ENCODE results near the gene PRPF19.

PRPF19 gene

DNA sequence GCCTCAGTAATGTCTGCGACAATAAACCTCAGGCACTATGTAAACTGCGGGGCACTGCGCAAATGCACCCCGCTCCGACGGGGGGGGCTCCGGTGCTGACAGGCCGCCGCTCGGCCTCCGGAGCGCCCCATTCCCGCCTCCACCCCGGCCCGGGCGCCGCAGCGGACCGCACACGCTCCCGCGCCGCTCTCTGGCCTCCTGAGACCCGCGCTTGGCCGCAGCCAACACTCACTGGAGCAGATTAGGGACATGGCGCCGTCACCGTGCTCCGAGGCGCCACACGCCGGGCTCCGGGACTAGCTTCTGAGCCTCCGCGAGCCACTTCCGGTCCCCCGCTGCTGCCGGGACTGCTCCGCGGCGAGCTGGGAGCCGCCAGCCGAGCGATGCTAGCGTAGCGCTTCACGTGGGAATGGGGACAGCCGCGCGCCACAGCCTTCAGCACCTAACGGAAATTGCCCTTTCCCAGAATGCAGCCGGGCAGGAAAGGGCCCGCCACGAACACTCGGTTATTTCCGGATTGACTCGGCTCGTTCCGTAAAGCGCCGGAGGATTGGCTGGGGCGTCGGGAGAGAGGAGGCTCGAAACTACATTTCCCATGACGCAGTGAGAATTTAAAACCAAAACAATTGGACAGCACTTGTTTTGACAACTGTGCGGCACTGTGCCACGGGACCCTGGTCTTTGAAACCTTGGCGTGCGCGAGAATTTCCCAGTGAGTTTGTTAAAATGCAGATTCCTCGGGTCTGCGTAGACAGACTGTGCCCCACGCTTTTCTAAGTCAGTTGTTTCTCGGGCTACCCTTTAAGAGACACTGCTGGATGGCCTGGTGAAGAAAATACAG lies at the start of gene PRPF19:
Gene PRPF19, minus strand, starts transcription at position 454 of the 841 bp plus-strand sequence. Its CDS starts 203 bp downstream, at position 251.
- DNase-seq = peak; percentile 74 to 98 (median 93)

DNA sequence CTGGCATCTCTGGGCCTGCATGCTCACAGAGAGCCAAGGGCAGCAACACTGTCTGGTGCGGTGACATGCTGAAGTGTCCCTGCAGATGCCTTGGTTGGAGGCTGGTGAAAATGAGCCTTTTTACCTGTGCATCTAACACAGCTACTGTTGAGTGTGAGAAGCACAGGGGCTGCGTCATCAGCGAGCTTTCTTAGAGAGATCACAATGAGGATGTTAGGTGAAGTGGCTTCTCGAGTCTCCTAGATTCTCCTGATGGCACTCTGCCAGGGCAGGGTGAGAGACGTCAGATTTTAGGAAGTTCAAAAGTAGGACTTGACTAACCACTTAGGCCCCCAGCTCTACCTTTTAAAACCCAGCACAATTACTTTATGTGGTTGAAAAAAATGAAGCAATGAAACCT lies 49.2 kb upstream of the PRPF19 start:
- peak in 1 of 51 donors; percentile 18 for DNase-seq

DNA sequence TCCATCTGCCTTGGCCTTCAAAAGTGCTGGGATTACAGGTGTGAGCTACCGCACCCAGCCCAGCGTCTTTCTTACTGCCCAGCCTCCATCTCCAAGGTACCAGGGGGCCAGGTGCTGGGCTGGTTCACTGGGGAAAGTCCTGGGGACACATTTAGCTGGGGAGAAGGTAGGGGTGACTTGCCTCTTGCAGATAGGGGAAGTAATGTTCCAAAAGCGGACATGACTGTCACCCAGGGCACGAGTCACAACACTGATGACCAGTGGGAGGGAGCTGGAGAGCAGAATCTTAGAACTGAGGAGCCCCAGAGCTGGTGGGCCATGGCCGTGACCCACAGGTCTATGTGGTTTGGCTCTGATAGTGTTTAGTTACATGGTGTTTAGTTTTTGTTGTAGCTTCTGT lies 48.0 kb upstream of the PRPF19 start:
- no peak for DNase-seq

DNA sequence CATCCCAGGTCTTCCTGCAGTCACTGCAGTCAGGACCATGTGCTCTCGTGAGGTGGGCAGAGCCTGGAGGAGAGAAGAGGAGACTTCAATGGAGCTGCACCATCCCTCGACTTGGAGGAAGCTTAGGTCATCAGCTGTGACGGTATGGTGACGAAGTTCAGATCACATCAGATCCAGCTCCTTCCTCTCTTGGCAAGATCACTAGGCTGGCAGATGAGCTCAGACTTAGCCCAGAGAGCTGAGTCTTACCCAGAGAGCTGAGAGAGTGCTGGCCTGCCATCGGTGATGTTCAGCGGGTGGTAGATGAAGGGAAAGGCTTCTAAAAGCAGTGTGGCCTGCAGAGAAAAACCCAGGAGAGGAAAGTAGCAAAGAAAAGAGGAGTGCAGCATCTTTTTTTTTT lies 47.4 kb upstream of the PRPF19 start:
- DNase-seq = no peak

DNA sequence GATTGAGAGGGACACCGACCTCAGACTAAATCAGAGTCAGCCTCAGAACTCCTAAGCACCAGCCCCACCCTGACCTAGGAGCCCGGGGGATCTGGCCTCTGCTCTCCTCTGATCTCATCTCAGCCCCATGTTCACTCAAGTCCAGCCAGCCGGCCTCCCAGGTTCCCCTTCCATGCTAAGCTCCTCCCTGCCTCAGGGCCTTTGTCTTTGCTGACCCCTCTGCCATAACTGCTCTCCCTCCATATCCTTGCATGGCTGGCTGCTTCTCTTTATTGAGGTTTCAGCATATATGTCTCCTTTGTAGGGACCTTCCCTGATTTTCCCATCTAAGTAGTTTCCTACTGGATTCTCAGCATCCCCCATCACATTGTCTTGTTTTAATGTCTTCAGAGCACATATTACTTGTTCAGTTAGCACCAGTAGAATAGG lies 46.4 kb upstream of the PRPF19 start:
- no peak for DNase-seq

DNA sequence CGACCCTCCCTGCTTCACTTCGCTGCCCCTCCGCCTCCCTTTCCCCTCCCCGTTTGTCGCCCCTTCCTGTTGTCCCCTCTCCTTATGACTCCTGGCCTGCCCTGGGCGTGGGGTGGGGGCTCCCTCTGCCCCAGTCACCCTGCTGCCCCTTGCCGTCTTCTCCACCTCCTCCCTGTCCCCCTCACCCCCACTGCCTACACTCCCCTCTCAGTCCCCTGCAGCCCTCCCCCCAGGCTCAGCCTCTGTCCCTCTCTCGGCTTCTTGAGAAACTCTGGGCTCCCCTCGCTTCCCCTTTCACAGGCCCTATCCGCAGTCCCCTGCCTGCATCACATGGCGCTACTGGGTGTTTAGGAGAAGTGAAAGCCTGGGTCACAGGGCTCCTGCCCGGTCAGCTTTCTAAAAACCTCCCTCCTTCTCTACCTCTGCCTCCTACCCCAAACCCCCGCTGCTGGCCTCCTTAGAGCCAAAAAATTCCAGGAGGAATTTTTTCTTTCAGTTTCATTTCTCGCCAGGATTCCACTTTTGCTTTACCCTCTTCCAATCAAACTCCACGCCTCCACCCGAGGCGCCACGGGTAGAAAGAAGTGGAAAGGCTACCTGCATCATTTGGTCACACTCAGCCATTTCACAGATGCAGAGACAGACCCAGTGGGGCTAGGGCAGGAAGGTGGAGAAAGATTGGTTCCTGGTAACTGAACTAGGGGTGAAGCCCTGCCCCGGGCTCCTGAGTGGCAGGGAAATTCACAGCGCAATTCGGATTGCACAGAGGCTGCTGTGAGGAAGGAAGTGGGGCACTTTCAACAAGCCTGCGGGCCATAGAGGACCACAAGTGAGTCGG lies 45.7 kb upstream of the PRPF19 start, which contains the start of gene SLC15A3:
Gene SLC15A3, minus strand, starts transcription at position 273 of the 838 bp plus-strand sequence. CDS start 625 bp downstream, outside the sequence.
- peak in 26 of 51 donors; percentile 10 to 63 (median 36) for DNase-seq

DNA sequence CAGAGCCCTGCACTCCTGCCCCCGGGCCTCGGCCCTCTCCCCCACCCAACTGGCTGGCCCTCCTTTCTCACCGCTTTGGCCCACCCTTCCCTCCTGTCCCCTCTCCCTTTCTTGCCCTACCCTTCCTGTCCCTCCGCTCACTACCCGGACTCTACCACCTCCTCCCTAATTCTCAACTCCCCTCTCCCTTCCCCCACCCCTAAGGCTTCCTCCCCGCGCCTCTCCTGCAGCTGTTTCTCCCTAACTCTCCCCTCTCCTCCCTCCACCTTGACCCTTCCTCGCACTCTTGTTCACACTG lies 45.2 kb upstream of the PRPF19 start:
- no peak for DNase-seq

DNA sequence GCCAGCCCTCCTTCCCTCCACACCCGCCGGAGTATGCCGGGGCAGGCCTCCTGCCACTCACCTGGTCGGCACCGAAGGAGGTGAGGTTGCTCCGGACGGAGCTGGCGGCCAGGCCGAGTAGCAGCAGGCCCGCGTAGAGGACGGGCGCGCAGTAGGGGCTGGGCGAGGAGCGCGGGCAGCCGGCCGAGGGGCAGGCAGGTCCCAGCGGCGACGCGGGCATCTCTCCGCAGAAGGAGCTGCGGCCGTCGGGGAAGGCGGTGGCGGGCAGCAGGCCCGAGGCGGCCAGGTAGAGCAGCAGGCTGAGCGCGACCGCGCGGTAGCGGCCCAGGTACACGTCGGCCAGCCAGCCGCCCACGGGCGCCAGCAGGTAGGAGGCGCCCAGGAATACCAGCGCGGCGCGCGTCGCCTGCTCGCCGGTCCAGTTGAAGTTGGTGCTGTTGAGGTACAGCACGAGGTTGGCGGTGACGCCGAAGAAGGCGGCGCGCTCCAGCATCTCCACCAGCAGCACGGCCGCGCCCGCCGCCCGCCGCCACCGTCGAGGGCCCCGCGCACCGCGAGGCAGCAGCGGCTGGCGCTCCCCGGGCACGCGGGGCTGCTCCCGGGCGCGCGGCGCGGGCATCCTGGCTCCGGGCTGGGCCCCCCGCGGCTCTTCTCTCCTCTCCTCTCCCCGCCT lies 44.7 kb upstream of the PRPF19 start:
- no peak for DNase-seq

DNA sequence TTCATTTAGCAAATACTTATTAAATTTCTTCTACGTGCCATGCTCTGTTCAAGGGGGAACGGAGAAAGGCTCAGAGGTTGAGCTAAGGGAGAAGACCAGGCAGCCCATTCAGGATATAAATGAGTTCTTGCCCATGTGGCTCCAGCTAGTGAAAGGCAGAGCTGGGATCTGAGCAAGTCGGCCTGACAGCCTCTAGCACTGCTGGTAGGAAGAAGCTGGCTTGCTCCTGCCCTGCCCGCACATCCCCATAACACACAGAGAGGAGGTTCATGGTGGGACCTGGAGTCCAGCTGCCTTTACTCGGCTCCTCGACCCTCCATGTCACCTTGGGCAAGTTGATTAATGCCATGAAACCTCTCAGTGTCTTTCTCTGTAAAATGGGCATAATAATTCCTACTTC lies 43.6 kb upstream of the PRPF19 start:
- DNase-seq = no peak

DNA sequence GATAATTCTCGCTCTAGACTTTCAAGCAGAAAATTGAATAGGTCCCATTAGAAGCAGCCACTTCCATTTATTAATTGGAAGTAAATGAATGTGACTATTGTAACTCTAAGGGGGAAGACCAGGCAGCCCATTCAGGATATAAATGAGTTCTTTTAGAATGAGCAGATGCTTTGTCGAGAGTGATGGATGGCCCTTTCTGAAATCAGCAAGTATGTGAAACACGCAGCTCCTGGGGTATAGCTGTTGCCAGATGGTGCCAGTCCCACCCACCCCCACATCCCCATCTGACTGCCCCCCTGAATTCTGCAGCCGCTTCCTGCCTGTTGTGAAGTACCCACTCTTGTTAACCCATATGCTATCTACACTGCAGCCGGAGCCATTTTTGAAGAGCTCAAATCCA lies 41.9 kb upstream of the PRPF19 start:
- no peak for DNase-seq

DNA sequence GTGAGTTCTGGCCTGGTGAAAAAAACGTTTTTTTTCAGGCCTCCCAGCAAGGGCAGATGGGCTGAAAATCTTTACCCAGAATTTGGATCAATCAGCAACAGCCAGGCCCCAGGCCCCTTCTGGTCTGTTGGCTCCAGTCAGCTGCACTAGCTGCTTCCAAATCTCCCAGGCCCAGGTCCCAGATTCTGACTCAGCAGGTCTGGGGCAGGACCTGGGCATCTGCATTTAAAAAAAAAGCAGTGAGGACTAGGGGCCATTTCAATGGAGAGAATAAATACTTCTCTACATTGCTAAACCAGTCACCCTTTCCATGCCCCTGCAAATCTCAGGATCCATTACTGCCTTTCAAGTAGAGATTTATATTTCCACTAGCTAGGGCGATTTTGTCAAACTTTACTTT lies 41.3 kb upstream of the PRPF19 start:
- peak in 15 of 51 donors; percentile 12 to 71 (median 29) for DNase-seq

DNA sequence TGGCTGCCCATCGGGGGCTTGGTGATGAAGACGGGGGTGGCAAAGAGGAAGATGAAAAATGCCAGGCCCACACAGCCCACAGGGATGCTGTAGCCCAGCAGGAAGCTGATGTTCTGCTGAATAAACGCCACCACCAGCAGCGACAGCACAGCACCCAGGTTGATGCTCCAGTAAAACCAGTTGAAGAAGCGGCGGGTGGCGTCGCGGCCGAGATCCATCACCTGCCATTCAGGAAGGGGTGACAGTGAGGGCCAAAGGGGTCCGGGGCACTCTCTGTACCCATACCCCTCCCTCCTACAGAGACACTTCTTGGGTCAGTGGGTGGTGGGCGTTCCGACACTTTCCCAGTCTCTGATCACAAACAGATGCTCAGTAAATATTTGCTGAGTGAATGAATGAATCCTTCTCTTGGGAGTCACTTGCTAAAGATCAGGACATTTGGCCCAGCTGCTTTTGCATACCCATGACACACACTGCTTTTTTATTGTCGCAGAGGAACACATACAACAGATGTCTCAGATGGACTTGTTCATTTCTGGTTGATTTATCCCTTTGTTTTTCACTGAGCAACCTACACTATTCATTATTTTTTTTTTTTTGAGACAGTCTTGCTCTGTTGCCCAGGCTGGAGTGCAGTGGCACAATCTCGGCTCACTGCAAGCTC lies 40.3 kb upstream of the PRPF19 start:
- DNase-seq = no peak

DNA sequence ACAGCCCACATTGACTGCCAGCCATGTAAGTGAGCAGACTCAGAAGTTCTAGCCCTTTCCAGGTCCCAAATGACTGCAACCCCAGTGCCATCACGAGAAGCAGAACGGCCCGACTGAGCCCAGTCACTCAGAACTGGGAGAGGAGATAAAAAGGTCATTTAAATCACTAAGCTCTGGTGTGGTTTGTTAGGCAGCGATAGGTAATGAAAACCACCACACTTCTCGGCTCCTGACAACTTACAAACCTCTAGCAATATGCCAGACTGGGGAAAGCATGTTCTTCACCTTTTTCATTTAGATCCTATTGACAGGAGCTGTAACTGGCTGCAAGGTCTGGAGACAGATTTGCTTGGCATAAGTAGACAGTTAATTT lies 38.9 kb upstream of the PRPF19 start:
- DNase-seq = no peak

DNA sequence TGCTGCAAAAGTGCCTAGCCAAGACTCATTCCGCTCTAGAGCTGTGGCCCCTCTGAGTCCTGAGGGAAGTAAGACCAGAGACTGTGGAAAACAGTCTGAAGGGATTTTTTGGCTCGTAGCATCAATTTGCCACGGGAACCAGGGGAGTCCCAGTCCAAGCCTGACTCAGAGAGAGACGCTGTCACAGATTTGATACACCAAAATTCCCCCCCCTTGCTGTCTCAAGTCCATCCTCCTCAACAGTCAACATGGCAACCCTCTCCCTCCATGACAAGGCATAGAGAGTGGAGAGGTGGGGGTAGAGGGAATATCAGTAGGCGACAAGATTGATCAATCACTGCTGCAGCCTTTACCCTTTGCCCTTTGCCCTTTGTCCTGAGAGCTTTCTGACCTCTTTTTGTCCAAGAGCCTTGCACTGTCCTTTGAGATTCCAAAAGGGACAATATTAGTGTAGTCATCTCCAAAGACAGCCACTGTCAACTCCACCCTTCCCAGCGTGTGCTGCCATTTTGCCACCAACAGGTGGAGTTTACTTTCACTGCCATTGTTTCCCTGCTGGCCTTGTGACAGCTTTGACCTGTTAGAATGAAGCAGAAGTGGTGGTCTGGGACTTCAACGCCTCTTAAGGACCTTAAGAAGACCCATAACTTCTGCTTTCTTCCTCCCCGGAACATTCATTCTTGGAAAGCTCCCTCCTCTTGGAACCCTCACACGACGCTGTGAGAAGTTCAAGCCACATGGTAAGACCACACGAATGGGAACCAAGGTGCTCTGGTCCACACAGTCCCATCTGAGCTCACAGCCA lies 38.3 kb upstream of the PRPF19 start:
- DNase-seq = no peak

DNA sequence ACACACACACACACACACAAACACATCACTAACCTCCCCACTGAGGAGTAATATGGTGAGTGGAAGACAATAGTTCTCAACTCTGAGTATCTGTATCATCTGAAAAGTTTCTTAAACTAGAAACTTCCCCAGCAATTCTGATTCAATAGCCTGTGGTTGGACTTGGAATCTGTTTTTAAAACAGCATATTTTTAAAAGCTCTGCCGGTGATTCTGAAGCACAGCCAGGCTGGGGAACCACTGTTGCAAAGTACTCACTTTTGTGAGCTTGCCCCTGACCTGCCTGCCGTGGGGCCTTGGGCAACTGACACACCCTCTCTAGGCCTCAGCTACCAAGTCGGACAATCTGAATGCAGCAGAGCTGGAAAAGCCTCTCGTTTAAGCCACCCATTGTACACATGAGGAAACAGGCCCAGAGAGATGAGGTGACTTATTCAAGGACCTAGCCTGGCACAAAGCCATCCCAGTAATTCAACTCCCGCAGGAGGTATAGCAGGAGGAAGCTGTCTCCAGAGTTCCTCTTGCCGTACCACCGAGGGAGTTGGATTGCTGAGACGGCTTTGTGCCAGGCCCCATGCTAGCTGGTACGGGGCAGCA lies 36.7 kb upstream of the PRPF19 start:
- DNase-seq = no peak

DNA sequence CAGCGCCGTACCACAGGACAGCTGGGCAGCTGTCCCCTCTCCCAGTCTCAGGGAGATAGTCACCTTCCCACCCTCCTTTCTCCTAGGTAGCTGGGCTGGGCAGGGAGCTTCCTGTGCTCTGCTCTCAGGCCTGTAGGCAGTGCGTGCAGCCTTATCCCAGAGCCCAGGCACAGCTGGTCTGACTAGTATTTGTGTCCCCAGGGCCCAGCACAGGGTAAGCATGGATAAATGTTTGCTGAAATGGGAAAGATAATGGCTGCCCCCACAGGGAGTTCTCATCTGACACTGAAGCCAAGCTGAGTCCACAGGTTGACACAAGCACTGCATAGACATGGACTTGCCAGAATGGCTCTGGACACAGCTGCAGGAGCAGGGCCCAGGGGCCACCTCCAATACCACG lies 35.8 kb upstream of the PRPF19 start:
- no peak for DNase-seq

DNA sequence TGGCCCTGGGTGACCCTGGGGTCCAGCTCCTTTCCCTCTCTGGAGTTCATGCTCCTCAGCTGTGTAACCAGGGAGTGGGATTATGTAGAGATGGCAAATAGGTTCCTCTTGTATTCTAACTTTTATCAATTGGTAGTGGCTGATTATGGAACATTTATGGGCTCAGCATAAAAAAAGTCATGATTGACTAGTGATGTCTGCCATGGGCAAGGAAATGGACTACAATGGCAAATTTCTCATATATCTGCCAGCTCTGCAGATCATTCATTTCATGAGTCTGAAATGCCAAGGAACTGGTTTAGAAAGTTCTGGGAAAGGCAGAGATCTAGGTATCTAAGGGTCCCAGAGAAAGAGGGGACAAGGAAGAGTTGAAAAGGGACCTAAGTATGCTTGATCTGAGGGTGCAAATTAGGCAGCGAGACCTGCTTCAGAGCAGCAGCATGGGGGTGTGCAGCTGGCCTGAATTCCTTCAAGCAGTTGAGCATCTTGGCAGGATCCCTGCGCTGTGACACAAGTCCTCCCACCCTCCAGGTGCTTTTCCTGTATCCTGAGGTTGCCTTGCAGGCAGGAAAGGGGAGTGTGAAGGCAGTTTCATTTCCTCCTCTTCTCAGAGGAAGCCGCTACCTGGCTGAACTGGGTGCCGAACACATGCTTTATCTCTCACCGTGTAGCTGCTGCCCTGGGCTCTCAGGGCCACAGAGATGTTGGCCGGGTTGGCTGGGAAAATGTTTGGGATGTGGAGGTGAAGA lies 35.2 kb upstream of the PRPF19 start:
- DNase-seq = no peak

DNA sequence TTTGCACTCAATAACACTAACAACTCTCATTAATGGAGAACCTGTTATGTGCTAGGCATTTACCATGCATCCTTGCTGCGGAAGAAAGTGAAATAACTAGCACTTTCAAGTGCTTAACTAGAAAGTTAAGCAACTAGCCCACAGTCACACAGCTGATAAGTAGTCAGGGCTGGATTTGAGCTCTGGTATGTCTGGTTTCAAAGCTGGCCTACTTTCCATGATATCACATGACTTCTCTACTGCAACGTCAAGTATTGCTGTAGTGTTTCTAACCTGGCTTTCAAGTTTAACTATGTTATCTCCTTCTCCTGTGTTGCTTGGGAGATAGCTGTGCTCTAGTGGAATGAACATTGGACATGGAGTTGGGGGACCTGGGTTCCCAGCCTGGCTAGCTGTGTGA lies 33.5 kb upstream of the PRPF19 start:
- no peak for DNase-seq

DNA sequence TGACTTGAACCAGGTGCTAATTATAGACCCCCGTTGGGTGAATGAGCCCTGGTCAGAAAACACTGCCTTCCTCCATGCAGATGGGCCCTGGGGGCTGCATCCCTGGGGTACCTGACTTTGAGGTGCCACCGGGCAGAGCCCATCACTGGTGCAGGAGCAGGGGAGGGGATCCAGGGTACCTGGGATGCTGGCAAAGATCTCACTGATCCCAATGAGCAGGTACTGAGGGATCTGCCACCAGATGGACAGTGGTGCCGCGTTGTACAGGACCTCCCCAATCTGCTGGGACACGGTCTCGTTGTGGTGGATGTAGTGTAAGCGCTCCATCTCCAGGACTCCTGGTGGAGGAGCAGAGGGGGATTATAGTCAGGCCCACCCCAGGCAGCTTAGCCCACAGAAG lies 32.9 kb upstream of the PRPF19 start:
- no peak for DNase-seq

DNA sequence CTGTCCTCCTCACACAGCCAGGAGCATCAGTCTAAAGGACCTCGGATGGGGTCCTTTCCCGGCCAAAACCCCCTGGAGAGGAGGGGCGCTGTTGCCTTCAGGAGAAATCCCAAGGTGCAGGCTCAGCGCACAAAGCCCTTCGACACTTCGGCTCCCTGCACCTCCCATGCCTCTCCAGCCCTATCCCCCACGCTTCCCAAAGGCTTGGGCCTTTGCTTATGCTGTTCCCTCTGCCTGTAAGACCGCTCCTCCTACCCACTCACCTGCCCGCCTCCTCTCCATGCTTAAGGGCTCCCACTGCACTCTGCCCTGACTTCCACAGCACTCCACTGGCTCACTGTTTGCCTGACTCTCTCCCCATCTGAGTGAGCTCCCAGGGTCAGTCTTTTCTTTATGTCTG lies 32.1 kb upstream of the PRPF19 start:
- DNase-seq = no peak
